GM19467 (cell line): Measurements from ENCODE around the gene KNL1.
"Not testable (repeated sequence)": the region's sequence is repeated elsewhere in the genome, so short reads cannot be mapped to it uniquely, and the experiment has no call there.

Source experiments
- ATAC-seq: cut with Tn5 transposase; IDR thresholded peaks from one replicate; pipeline ENCODE4 v1.9.1; 2021; ENCODE audit warnings: mild to moderate bottlenecking, moderate library complexity; ENCODE audit not compliant: unreplicated experiment

Gene KNL1

GRCh38 chr15:40578892-40579291 lies 15.2 kb upstream of the KNL1 start:
- ATAC-seq: no peak

- ATAC-seq: not testable (repeated sequence)
Observed at GRCh38 chr15:40581796-40582195, 12.3 kb upstream of the KNL1 start.

- ATAC-seq: no peak
Observed at GRCh38 chr15:40582726-40583246, 11.3 kb upstream of the KNL1 start.

- no peak for ATAC-seq
Observed at GRCh38 chr15:40584191-40584590, 9.9 kb upstream of the KNL1 start.

- ATAC-seq: no peak
Observed at GRCh38 chr15:40590667-40591050, 3.4 kb upstream of the KNL1 start.

GRCh38 chr15:40591389-40591788 lies 2.7 kb upstream of the KNL1 start:
- ATAC-seq: no peak

GRCh38 chr15:40593165-40593564 lies 884 bp upstream of the KNL1 start:
- no peak for ATAC-seq

GRCh38 chr15:40594429-40594836 lies 384 bp downstream of the KNL1 start:
- ATAC-seq: peak; percentile 43

- ATAC-seq: no peak
Observed at GRCh38 chr15:40595219-40595618, 1.2 kb downstream of the KNL1 start.

- ATAC-seq: no peak
Observed at GRCh38 chr15:40595773-40596172, 1.7 kb downstream of the KNL1 start.

GRCh38 chr15:40597024-40597423 lies 3.0 kb downstream of the KNL1 start:
- ATAC-seq: no peak

- ATAC-seq: no peak
Observed at GRCh38 chr15:40598126-40598525, 4.1 kb downstream of the KNL1 start.

GRCh38 chr15:40598672-40599071 lies 4.6 kb downstream of the KNL1 start:
- no peak for ATAC-seq

GRCh38 chr15:40600956-40601355 lies 6.9 kb downstream of the KNL1 start:
- ATAC-seq: no peak

- no peak for ATAC-seq
Observed at GRCh38 chr15:40603935-40604334, 9.9 kb downstream of the KNL1 start.

- no peak for ATAC-seq
Observed at GRCh38 chr15:40613080-40613479, 19.0 kb downstream of the KNL1 start.

GRCh38 chr15:40618023-40618422 lies 24.0 kb downstream of the KNL1 start:
- ATAC-seq: no peak

GRCh38 chr15:40618906-40619305 lies 24.9 kb downstream of the KNL1 start:
- no peak for ATAC-seq

- ATAC-seq: no peak
Observed at GRCh38 chr15:40623361-40623760, 29.3 kb downstream of the KNL1 start.

GRCh38 chr15:40630313-40630712 lies 36.3 kb downstream of the KNL1 start:
- ATAC-seq: no peak

- ATAC-seq: no peak
Observed at GRCh38 chr15:40633178-40633577, 39.1 kb downstream of the KNL1 start.

- ATAC-seq: no peak
Observed at GRCh38 chr15:40637221-40637745, 43.2 kb downstream of the KNL1 start.

- no peak for ATAC-seq
Observed at GRCh38 chr15:40639677-40640076, 45.6 kb downstream of the KNL1 start.
